Mesendoderm (in vitro differentiated cells): ENCODE measurements around the gene COX8C.
"Not testable (repeated sequence)": the region's sequence is repeated elsewhere in the genome, so short reads cannot be mapped to it uniquely, and the experiment has no call there.

ENCODE experiments used
- DNase-seq: peaks from one replicate; pipeline ENCODE4 v3.0.0; 2013
- H2AK5ac ChIP-seq: 2 replicates; pipeline ENCODE4 v1.6.1; 2013; ENCODE audit warnings: low read length, inconsistent platforms
- H2BK120ac ChIP-seq: 2 replicates; pipeline ENCODE4 v1.6.1; 2013; ENCODE audit warnings: low read depth, mild to moderate bottlenecking, low read length, moderate library complexity, mixed read lengths
- H2BK15ac ChIP-seq: replicated peaks from 2 replicates; pipeline ENCODE4 v1.6.1; 2013; ENCODE audit warnings: low read depth, mild to moderate bottlenecking, moderate library complexity
- H2BK5ac ChIP-seq: 2 replicates; pipeline ENCODE4 v1.6.1; 2013; ENCODE audit warnings: low read length, inconsistent platforms
- H3K18ac ChIP-seq: 2 replicates; pipeline ENCODE4 v1.6.1; 2013; ENCODE audit warnings: mild to moderate bottlenecking, low read length, mixed read lengths
- H3K23ac ChIP-seq: one replicate; pipeline ENCODE4 v1.6.1; 2013; ENCODE audit warnings: low read length
- H3K27ac ChIP-seq: 2 replicates; pipeline ENCODE4 v1.5.1; 2013; ENCODE audit warnings: low read depth, mild to moderate bottlenecking, inconsistent platforms, low read length, moderate library complexity
- H3K27me3 ChIP-seq: 2 replicates; pipeline ENCODE4 v1.6.1; 2013; ENCODE audit warnings: low read length, control low read depth, mild to moderate bottlenecking, inconsistent platforms; ENCODE audit not compliant: insufficient read depth, poor library complexity
- H3K36me3 ChIP-seq: 2 replicates; pipeline ENCODE4 v1.6.1; 2013; ENCODE audit warnings: low read length, inconsistent platforms; ENCODE audit not compliant: control insufficient read depth, insufficient read depth
- H3K4ac ChIP-seq: one replicate; pipeline ENCODE4 v1.6.1; 2013; ENCODE audit warnings: low read depth, mild to moderate bottlenecking, low read length, moderate library complexity
- H3K4me1 ChIP-seq: 2 replicates; pipeline ENCODE4 v1.6.1; 2013; ENCODE audit warnings: low read depth, low read length, inconsistent platforms; ENCODE audit not compliant: control insufficient read depth
- H3K4me2 ChIP-seq: 2 replicates; pipeline ENCODE4 v1.6.1; 2013; ENCODE audit warnings: low read length
- H3K4me3 ChIP-seq: 2 replicates; pipeline ENCODE4 v1.5.1; 2013; ENCODE audit warnings: mild to moderate bottlenecking, low read length
- H3K56ac ChIP-seq: one replicate; pipeline ENCODE4 v1.6.1; 2013; ENCODE audit warnings: low read length
- H3K79me1 ChIP-seq: 2 replicates; pipeline ENCODE4 v1.6.1; 2013; ENCODE audit warnings: low read length, inconsistent platforms
- H3K79me2 ChIP-seq: 2 replicates; pipeline ENCODE4 v1.6.1; 2013; ENCODE audit warnings: mild to moderate bottlenecking, low read length; ENCODE audit not compliant: control insufficient read depth, insufficient read depth
- H3K9ac ChIP-seq: 2 replicates; pipeline ENCODE4 v1.6.1; 2013; ENCODE audit warnings: low read length, inconsistent platforms
- H4K5ac ChIP-seq: one replicate; pipeline ENCODE4 v1.6.1; 2013; ENCODE audit warnings: low read length
- H4K8ac ChIP-seq: one replicate; pipeline ENCODE4 v1.6.1; 2013; ENCODE audit warnings: low read depth, mild to moderate bottlenecking, control low read depth, low read length, moderate library complexity
- WGBS: extraction: QIAGEN DNeasy Blood & Tissue Kit; methylation state at CpG from one replicate; pipeline ENCODE4 v1.1.7; 2013; ENCODE audit warnings: low lambda C conversion rate, missing lambda C conversion rate; ENCODE audit not compliant: insufficient coverage; ENCODE audit errors: extremely low coverage; 5-methylcytosine and 5-hydroxymethylcytosine counted together

The COX8C gene

GRCh38 chr14:93348292-93348691 lies 1.3 kb downstream of the COX8C start:
- Histone ChIP-seq H3K56ac (no peak overlapping the region), H2BK120ac (no peak overlapping the region), H3K27ac (no peak overlapping the region), H3K4me3 (no peak overlapping the region), H3K23ac (no peak overlapping the region), H3K4me1 (peaks cover 3% of the 10 kb centered on the region), H3K4ac (no peak overlapping the region), H3K9ac (no peak overlapping the region), H2AK5ac (no peak overlapping the region), H4K8ac (no peak overlapping the region), H3K36me3 (no peaks in the 10 kb centered on the region), H4K5ac (no peak overlapping the region), H3K4me2 (no peak overlapping the region), H2BK5ac (no peak overlapping the region), H2BK15ac (no peak overlapping the region), H3K18ac (no peak overlapping the region), H3K79me1 (no peaks in the 10 kb centered on the region), H3K79me2 (no peaks in the 10 kb centered on the region), H3K27me3 (no peaks in the 10 kb centered on the region)
- no CpG with 5 or more reads among the region's 5 CpGs for WGBS
- DNase-seq: no peak

DNA sequence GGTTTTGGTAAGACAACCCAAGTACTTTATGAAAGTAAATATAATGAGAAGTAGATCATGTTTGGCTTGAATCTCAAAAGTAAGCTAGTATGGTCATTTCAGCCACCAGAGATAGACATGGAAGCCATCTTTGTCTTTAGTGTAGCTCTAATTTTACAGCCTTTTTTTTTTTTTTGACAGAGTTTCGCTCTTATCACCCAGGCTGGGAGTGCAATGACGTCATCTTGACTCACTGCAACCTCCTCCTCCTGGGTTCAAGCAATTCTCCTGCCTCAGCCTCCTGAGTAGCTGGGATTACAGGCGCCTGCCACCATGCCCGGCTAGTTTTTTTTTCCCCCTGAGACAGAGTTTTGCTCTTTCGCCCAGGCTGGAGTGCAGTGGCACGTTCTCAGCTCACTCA lies 7.9 kb downstream of the COX8C start:
- DNase-seq, H3K27ac ChIP-seq, H3K4me2 ChIP-seq, H3K4me1 ChIP-seq, H4K5ac ChIP-seq, H4K8ac ChIP-seq, H3K18ac ChIP-seq, H3K23ac ChIP-seq, H3K4me3 ChIP-seq, H2BK15ac ChIP-seq, H3K56ac ChIP-seq, H3K9ac ChIP-seq, H3K79me1 ChIP-seq, H2BK120ac ChIP-seq, H3K27me3 ChIP-seq, H2BK5ac ChIP-seq, H2AK5ac ChIP-seq, H3K36me3 ChIP-seq, H3K79me2 ChIP-seq, H3K4ac ChIP-seq: not testable (repeated sequence)
- no CpG with 5 or more reads among the region's 6 CpGs for WGBS

DNA sequence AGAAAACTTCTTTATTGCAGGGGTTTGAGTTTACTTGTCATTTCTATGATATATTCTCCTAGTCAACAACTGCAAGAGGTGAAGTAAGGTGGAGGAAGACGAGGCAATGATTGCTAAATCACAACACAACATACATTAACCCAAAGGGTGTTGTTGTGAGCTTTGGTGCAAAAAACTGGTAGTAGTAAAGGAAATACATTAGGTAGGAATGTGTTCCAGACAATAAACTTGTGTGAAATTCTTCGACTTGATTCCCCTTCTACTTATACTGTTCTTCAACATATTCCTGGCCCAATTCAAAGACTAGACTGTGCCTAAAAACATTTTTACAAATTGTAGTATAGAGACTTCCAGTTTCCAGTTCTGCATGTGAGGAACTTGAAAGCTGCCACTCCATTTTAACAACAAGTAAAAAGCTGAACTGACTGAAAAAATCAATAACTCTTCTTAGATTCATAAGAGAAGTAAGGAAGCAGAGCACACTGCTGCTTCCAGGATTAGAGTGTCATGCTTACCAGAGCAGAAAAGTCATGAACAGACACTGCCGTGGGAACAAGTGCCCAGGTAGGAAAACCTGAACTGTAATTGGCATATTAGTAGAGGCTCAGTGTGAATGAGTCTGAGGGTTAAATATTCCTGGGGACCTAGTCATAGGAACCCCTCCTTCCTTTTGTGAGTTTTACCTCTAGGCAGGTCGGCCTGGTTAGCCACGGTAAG lies 22.2 kb downstream of the COX8C start:
- WGBS: no CpG with 5 or more reads among the region's 5 CpGs
- H3K23ac ChIP-seq: no peak overlapping the region
- no peak overlapping the region for H2BK5ac ChIP-seq
- no peak overlapping the region for H3K4me3 ChIP-seq
- no peak overlapping the region for H2AK5ac ChIP-seq
- no peak overlapping the region for H3K56ac ChIP-seq
- no peaks in the 10 kb centered on the region for H3K79me2 ChIP-seq
- no peak overlapping the region for H2BK15ac ChIP-seq
- H3K27ac ChIP-seq: no peak overlapping the region
- no peaks in the 10 kb centered on the region for H3K4me1 ChIP-seq
- no peaks in the 10 kb centered on the region for H3K36me3 ChIP-seq
- H3K27me3 ChIP-seq: no peaks in the 10 kb centered on the region
- no peak overlapping the region for H4K5ac ChIP-seq
- no peak overlapping the region for H3K9ac ChIP-seq
- no peak overlapping the region for H3K4ac ChIP-seq
- no peak overlapping the region for H3K18ac ChIP-seq
- H4K8ac ChIP-seq: no peak overlapping the region
- H3K79me1 ChIP-seq: no peaks in the 10 kb centered on the region
- DNase-seq: no peak
- H3K4me2 ChIP-seq: no peak overlapping the region
- no peak overlapping the region for H2BK120ac ChIP-seq

- Histone ChIP-seq H3K18ac (no peak overlapping the region), H4K5ac (no peak overlapping the region), H3K4me1 (no peaks in the 10 kb centered on the region), H3K27me3 (no peaks in the 10 kb centered on the region), H3K4me3 (no peak overlapping the region), H2AK5ac (no peak overlapping the region), H3K4me2 (no peak overlapping the region), H3K56ac (no peak overlapping the region), H3K9ac (no peak overlapping the region), H3K36me3 (no peaks in the 10 kb centered on the region), H4K8ac (no peak overlapping the region), H2BK5ac (no peak overlapping the region), H3K79me2 (no peaks in the 10 kb centered on the region), H3K27ac (no peak overlapping the region), H3K79me1 (no peaks in the 10 kb centered on the region), H2BK120ac (no peak overlapping the region), H2BK15ac (no peak overlapping the region), H3K4ac (no peak overlapping the region), H3K23ac (no peak overlapping the region)
- no peak for DNase-seq
- WGBS: no CpG with 5 or more reads among the region's 4 CpGs
Observed at GRCh38 chr14:93369713-93370266, 22.8 kb downstream of the COX8C start.

- H3K79me2 ChIP-seq: no peaks in the 10 kb centered on the region
- H4K5ac ChIP-seq: no peak overlapping the region
- no peak overlapping the region for H3K56ac ChIP-seq
- no peak overlapping the region for H2AK5ac ChIP-seq
- no peak overlapping the region for H3K4ac ChIP-seq
- no peak overlapping the region for H3K23ac ChIP-seq
- no peak overlapping the region for H3K27ac ChIP-seq
- no peak overlapping the region for H2BK5ac ChIP-seq
- H3K4me1 ChIP-seq: no peaks in the 10 kb centered on the region
- H3K18ac ChIP-seq: no peak overlapping the region
- H4K8ac ChIP-seq: no peak overlapping the region
- no peak overlapping the region for H3K9ac ChIP-seq
- H3K79me1 ChIP-seq: no peaks in the 10 kb centered on the region
- no CpG with 5 or more reads among the region's 6 CpGs for WGBS
- no peak for DNase-seq
- H2BK120ac ChIP-seq: no peak overlapping the region
- H3K27me3 ChIP-seq: no peaks in the 10 kb centered on the region
- H3K4me2 ChIP-seq: no peak overlapping the region
- no peak overlapping the region for H2BK15ac ChIP-seq
- H3K36me3 ChIP-seq: no peaks in the 10 kb centered on the region
- no peak overlapping the region for H3K4me3 ChIP-seq
Observed at GRCh38 chr14:93375673-93376156, 28.7 kb downstream of the COX8C start.

GRCh38 chr14:93379831-93380230 lies 32.8 kb downstream of the COX8C start:
- H3K79me2 ChIP-seq: no peaks in the 10 kb centered on the region
- no peak overlapping the region for H3K4me2 ChIP-seq
- no peak overlapping the region for H4K8ac ChIP-seq
- H3K36me3 ChIP-seq: no peaks in the 10 kb centered on the region
- no peak for DNase-seq
- WGBS: no CpG with 5 or more reads among the region's 1 CpG
- no peaks in the 10 kb centered on the region for H3K4me1 ChIP-seq
- no peak overlapping the region for H2BK15ac ChIP-seq
- no peak overlapping the region for H2BK5ac ChIP-seq
- H3K18ac ChIP-seq: no peak overlapping the region
- H3K27me3 ChIP-seq: no peaks in the 10 kb centered on the region
- H3K79me1 ChIP-seq: no peaks in the 10 kb centered on the region
- no peak overlapping the region for H3K9ac ChIP-seq
- H3K23ac ChIP-seq: no peak overlapping the region
- H2BK120ac ChIP-seq: no peak overlapping the region
- H2AK5ac ChIP-seq: no peak overlapping the region
- no peak overlapping the region for H3K4ac ChIP-seq
- no peak overlapping the region for H3K4me3 ChIP-seq
- H4K5ac ChIP-seq: no peak overlapping the region
- no peak overlapping the region for H3K56ac ChIP-seq
- no peak overlapping the region for H3K27ac ChIP-seq
